ENCODE measurements around the gene KASH5. TPM values are rescaled to one million over a fixed set of nuclear protein-coding genes. Genes with fewer than 3 reads are reported as not detected.

The KASH5 gene
- total and polyA plus RNA-seq, 7 experiments from 2014 or later: 0.27 to 0.97 (median 0.42) TPM; not detected in 4

DNA sequence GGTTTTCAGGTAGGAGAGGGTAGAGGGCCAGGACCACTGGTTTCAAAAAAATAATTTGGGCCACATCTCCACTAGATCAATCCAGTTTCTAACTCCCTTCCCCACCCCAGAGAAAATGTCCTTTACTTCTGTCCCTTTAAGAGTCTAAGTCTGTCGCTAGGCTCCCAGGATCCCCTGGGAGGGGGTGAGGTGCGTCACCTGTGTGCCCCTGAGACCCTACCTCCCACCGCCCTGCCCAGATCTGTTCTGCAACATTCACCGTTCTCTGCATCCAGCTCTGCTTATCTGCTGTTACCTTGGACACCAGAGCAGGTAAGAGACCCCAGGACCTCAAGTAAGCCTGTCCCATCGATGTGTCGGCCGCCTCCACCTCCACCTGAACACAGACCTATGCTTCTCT lies 37.1 kb downstream of the KASH5 start, which contains the start of gene GFY:
GFY (plus strand) TSS at position 211 of the 400 bp plus-strand sequence. CDS start 1,043 bp downstream, outside the sequence.
- intact Hi-C loops (cut with micrococcal nuclease): loop anchor here in 1 of 2 donors (2.0 kb wide), 1 partner anchor 16 kb away; no protein-coding TSS in a partner anchor
- peaks cover 0 to 13% (median 0%) of the 10 kb centered on the region in 5 donors for H3K36me3 Mint-ChIP-seq
- ChIA-PET POLR2A (interaction anchor here (1.0 to 1.4 kb wide), 3 partner anchors 28 to 63 kb away, joined by 3 to 5 read pairs (median 3); partner anchors contain the start of gene ALDH16A1), CTCF (interaction anchor here (0.7 to 1.7 kb wide), 4 partner anchors 14 to 51 kb away, joined by 3 to 5 read pairs (median 4); no protein-coding TSS in a partner anchor)
- DNase-seq: no peak
- H3K27me3 Mint-ChIP-seq: peaks cover 83 to 94% (median 91%) of the 10 kb centered on the region in 5 donors
- Histone ChIP-seq H3K4me1 (ENCODE audit: control insufficient read depth in 2 of 2, insufficient read depth in 2 of 2, low read length in 2 of 2) (peaks cover 34 to 38% of the 10 kb centered on the region in 2 donors), H3K4me3 (ENCODE audit: low read length) (no peak within 1 kb of the TSS), H3K36me3 (ENCODE audit: control insufficient read depth in 2 of 3, insufficient read depth in 3 of 3, low read length in 3 of 3) (no peaks in the 10 kb centered on the region), H3K27me3 (ENCODE audit: control insufficient read depth in 2 of 2, insufficient read depth in 2 of 2, low read length in 2 of 2) (peaks cover 26 to 48% of the 10 kb centered on the region in 2 donors), H3K9me3 (ENCODE audit: control insufficient read depth in 2 of 3, low read length in 3 of 3) (no peaks in the 10 kb centered on the region), H3K27ac (ENCODE audit: low read depth, low read length) (no peak within 1 kb of the TSS)
- H3K27ac Mint-ChIP-seq: peak within 1 kb of the TSS in 1 of 9 donors; percentile 64
- no peak for ATAC-seq
- peaks cover 53 to 76% (median 63%) of the 10 kb centered on the region in 7 donors for H3K4me1 Mint-ChIP-seq
- peak within 1 kb of the TSS in 5 of 10 donors; percentile 54 to 96 (median 79) for H3K4me3 Mint-ChIP-seq
- peaks cover 0 to 7% (median 0%) of the 10 kb centered on the region in 11 donors for H3K9me3 Mint-ChIP-seq

DNA sequence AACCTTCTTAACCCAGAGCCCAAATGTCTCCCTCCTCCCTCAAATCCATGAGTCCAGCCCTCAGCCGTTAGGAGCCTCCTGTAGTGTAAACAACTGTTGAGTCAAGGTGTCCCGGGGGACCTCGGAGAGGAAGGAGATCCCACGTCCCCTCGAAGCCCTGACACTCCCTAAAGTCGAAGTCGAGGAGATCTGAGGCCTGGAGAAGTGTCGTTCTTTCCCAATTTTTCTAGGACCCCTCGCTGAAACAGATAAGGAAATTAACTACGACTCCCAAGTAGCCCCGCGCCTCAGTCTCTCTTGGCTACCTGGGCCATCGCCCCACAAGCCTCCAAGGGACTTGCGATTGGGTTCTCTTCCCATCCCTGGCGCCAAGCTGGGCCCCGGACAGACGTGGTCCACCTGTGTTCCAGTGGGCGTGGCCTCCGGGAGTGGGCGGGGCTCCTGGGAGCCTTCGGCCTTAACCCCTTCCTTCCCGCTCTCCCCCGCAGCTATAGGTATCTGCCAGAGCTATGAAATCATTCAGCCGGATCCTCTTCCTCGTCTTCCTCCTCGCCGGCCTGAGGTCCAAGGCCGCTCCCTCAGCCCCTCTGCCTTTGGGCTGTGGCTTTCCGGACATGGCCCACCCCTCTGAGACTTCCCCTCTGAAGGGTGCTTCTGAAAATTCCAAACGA lies 38.0 kb downstream of the KASH5 start:
- intact Hi-C loops (cut with micrococcal nuclease): loop anchor here in 1 of 2 donors (2.0 kb wide), 1 partner anchor 17 kb away; no protein-coding TSS in a partner anchor
- no peak overlapping the region for H3K27ac ChIP-seq (ENCODE audit: low read depth, low read length)
- ATAC-seq (no peak), DNase-seq (peak in 1 of 9 donors; percentile 46)
- H3K36me3 ChIP-seq (ENCODE audit: control insufficient read depth in 2 of 3, insufficient read depth in 3 of 3, low read length in 3 of 3): no peaks in the 10 kb centered on the region
- CTCF ChIA-PET: no interaction called here
- peaks cover 31 to 38% of the 10 kb centered on the region in 2 donors for H3K4me1 ChIP-seq (ENCODE audit: control insufficient read depth in 2 of 2, insufficient read depth in 2 of 2, low read length in 2 of 2)
- H3K9me3 ChIP-seq (ENCODE audit: control insufficient read depth in 2 of 3, low read length in 3 of 3): no peaks in the 10 kb centered on the region
- peaks cover 53 to 81% (median 64%) of the 10 kb centered on the region in 7 donors for H3K4me1 Mint-ChIP-seq
- peaks cover 0 to 13% (median 0%) of the 10 kb centered on the region in 5 donors for H3K36me3 Mint-ChIP-seq
- H3K27ac Mint-ChIP-seq: peak overlapping the region in 1 of 9 donors; percentile 64
- peaks cover 82 to 94% (median 91%) of the 10 kb centered on the region in 5 donors for H3K27me3 Mint-ChIP-seq
- H3K27me3 ChIP-seq (ENCODE audit: control insufficient read depth in 2 of 2, insufficient read depth in 2 of 2, low read length in 2 of 2): peaks cover 24 to 48% of the 10 kb centered on the region in 2 donors
- POLR2A ChIA-PET: interaction anchor here (1.0 to 1.6 kb wide), 2 partner anchors 8 to 62 kb away, joined by 3 to 4 read pairs; no protein-coding TSS in a partner anchor
- peaks cover 0 to 7% (median 0%) of the 10 kb centered on the region in 11 donors for H3K9me3 Mint-ChIP-seq
- H3K4me3 Mint-ChIP-seq: peak overlapping the region in 3 of 10 donors; percentile 13 to 60 (median 52)
- H3K4me3 ChIP-seq (ENCODE audit: low read length): no peak overlapping the region

DNA sequence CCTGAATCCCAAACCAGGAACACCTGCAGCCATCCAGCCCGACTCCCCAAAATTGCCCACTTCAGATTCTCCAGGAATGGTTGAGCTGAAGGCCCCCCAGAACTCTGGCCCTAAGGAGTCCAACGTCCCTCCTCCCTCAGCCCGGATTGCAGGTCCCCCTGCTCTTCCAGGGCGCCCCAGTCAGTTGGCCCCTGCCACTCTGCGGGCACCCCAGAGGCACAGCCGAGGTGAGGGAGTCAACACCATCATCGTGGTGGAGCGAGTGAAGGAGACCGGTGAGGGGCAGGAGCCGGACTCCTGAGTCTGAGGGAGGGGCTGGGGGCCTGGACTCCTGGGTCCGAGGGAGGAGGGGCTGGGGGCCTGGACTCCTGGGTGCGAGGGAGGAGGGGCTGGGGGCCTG lies 39.3 kb downstream of the KASH5 start:
- peaks cover 15 to 52% of the 10 kb centered on the region in 2 donors for H3K27me3 ChIP-seq (ENCODE audit: control insufficient read depth in 2 of 2, insufficient read depth in 2 of 2, low read length in 2 of 2)
- ChIA-PET POLR2A (interaction anchor here (1.6 kb wide), 1 partner anchor 9 kb away, joined by 4 read pairs; no protein-coding TSS in a partner anchor), CTCF (interaction anchor here (0.5 to 1.0 kb wide), 2 partner anchors 10 to 899 kb away, joined by 3 read pairs; no protein-coding TSS in a partner anchor)
- intact Hi-C loops (cut with micrococcal nuclease): no loop called here
- H3K4me3 ChIP-seq (ENCODE audit: low read length): no peak overlapping the region
- H3K4me1 Mint-ChIP-seq: peaks cover 43 to 74% (median 59%) of the 10 kb centered on the region in 7 donors
- H3K4me1 ChIP-seq (ENCODE audit: control insufficient read depth in 2 of 2, insufficient read depth in 2 of 2, low read length in 2 of 2): peaks cover 25 to 35% of the 10 kb centered on the region in 2 donors
- H3K9me3 Mint-ChIP-seq: peaks cover 0 to 7% (median 0%) of the 10 kb centered on the region in 11 donors
- no peak overlapping the region for H3K27ac ChIP-seq (ENCODE audit: low read depth, low read length)
- H3K36me3 Mint-ChIP-seq: peaks cover 0 to 8% (median 0%) of the 10 kb centered on the region in 5 donors
- no peaks in the 10 kb centered on the region for H3K36me3 ChIP-seq (ENCODE audit: control insufficient read depth in 2 of 3, insufficient read depth in 3 of 3, low read length in 3 of 3)
- no peak for ATAC-seq
- peak overlapping the region in 7 of 10 donors; percentile 0 to 62 (median 50) for H3K4me3 Mint-ChIP-seq
- no peaks in the 10 kb centered on the region for H3K9me3 ChIP-seq (ENCODE audit: control insufficient read depth in 2 of 3, low read length in 3 of 3)
- peaks cover 78 to 90% (median 89%) of the 10 kb centered on the region in 5 donors for H3K27me3 Mint-ChIP-seq
- H3K27ac Mint-ChIP-seq: peak overlapping the region in 1 of 9 donors; percentile 81
- DNase-seq: no peak

DNA sequence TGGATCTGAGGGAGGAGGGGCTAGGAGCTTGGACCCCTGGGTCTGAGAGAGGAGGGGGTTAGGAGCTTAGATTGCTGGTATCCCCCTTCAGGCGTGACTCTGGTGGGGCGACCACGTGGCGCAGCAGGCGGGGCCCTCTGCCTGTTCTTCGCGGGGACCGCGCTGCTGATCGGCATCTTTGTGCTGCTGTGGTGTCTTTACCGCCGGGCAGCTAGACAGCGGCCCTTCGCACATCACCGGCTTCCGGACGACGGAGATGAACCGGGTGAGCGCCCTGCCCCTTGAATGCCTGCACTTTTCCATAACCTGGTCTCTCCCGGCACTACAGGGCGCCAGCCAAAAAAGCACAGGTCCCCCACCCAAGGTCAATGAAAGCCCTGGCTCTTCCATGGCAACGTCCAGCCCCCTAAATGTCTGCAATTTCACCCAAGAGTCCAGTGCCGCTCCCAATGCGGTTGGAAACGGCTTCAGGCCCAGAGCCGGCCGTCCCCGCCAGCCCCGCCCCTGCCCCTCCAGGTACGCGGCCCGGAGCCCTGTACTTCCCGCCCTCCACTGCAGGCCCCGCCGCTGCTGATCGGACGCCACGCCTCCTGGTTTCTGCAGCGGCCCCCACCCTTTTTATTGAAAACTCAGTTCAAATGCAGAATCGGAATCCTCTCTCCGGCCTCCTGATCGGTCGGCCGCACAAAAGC lies 40.0 kb downstream of the KASH5 start:
- peaks cover 79 to 92% (median 87%) of the 10 kb centered on the region in 5 donors for H3K27me3 Mint-ChIP-seq
- H3K4me1 Mint-ChIP-seq: peaks cover 42 to 70% (median 55%) of the 10 kb centered on the region in 7 donors
- Histone ChIP-seq H3K4me1 (ENCODE audit: control insufficient read depth in 2 of 2, insufficient read depth in 2 of 2, low read length in 2 of 2) (peaks cover 20 to 35% of the 10 kb centered on the region in 2 donors), H3K9me3 (ENCODE audit: control insufficient read depth in 2 of 3, low read length in 3 of 3) (no peaks in the 10 kb centered on the region), H3K27ac (ENCODE audit: low read depth, low read length) (no peak overlapping the region), H3K27me3 (ENCODE audit: control insufficient read depth in 2 of 2, insufficient read depth in 2 of 2, low read length in 2 of 2) (peaks cover 13 to 55% of the 10 kb centered on the region in 2 donors), H3K4me3 (ENCODE audit: low read length) (peak overlapping the region; percentile 27), H3K36me3 (ENCODE audit: control insufficient read depth in 2 of 3, insufficient read depth in 3 of 3, low read length in 3 of 3) (no peaks in the 10 kb centered on the region)
- ATAC-seq: no peak
- peaks cover 0 to 6% (median 0%) of the 10 kb centered on the region in 11 donors for H3K9me3 Mint-ChIP-seq
- CTCF ChIA-PET: interaction anchor here (1.0 kb wide), 1 partner anchor 11 kb away, joined by 3 read pairs; no protein-coding TSS in a partner anchor
- POLR2A ChIA-PET: interaction anchor here (1.6 kb wide), 1 partner anchor 10 kb away, joined by 4 read pairs; no protein-coding TSS in a partner anchor
- peak overlapping the region in 9 of 10 donors; percentile 54 to 66 (median 62) for H3K4me3 Mint-ChIP-seq
- DNase-seq: no peak
- intact Hi-C loops (cut with micrococcal nuclease): no loop called here
- peaks cover 0 to 8% (median 0%) of the 10 kb centered on the region in 5 donors for H3K36me3 Mint-ChIP-seq
- H3K27ac Mint-ChIP-seq: peak overlapping the region in 1 of 9 donors; percentile 9

DNA sequence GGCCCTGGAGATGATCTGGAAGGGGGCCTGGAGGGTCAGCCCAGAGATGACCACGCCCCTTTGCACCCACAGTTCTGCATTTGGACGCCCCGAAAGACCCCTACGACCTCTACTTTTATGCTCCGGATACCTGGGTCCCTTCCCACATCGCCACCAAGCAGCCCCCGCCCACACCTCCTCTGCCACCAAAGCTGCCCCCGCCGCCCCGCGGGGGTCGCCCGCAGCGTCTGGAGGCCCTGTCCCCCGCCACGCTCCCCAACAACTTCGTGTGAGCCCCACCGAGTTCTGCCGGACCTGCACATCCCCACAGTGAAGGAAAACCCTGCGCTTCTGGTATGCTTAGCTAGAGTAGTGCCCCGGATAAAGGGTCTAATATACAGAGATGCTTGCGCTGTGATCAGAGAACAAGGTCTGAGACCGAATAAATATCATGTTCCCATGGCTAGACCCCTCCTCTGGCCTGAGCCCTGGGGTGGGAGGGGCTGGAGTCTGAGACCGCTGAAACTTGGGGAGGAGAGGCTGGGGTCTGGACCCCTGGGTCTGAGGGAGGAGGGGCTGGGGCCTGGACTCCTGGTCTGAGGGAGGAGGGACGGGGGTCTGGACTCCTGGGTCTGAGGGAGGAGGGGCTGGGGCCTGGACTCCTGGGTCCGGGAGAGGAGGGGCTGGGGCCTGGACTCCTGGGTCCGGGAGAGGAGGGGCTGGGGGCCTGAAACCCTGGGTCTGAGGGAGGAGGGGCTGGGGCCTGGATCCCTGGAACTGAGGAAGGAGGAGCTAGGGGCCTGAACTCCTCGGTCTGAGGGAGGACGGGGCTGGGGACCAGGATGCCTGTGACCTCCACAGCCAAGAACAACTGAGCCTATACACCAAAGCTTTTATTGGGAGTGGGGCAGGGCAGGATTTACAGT lies 40.8 kb downstream of the KASH5 start:
- ATAC-seq (no peak), DNase-seq (no peak)
- Histone ChIP-seq H3K27ac (ENCODE audit: low read depth, low read length) (no peak overlapping the region), H3K9me3 (ENCODE audit: control insufficient read depth in 2 of 3, low read length in 3 of 3) (no peaks in the 10 kb centered on the region), H3K4me1 (ENCODE audit: control insufficient read depth in 2 of 2, insufficient read depth in 2 of 2, low read length in 2 of 2) (peaks cover 12 to 32% of the 10 kb centered on the region in 2 donors), H3K36me3 (ENCODE audit: control insufficient read depth in 2 of 3, insufficient read depth in 3 of 3, low read length in 3 of 3) (no peaks in the 10 kb centered on the region), H3K4me3 (ENCODE audit: low read length) (peak overlapping the region; percentile 27), H3K27me3 (ENCODE audit: control insufficient read depth in 2 of 2, insufficient read depth in 2 of 2, low read length in 2 of 2) (peaks cover 15 to 57% of the 10 kb centered on the region in 2 donors)
- CTCF ChIA-PET: interaction anchor here (0.8 to 1.6 kb wide), 2 partner anchors 37 to 39 kb away, joined by 4 to 5 read pairs; no protein-coding TSS in a partner anchor
- Mint-ChIP-seq H3K9me3 (peaks cover 0 to 6% (median 0%) of the 10 kb centered on the region in 11 donors), H3K4me3 (peak overlapping the region in 9 of 10 donors; percentile 12 to 72 (median 62)), H3K36me3 (peaks cover 0 to 6% (median 0%) of the 10 kb centered on the region in 5 donors), H3K27me3 (peaks cover 80 to 94% (median 87%) of the 10 kb centered on the region in 5 donors), H3K4me1 (peaks cover 39 to 70% (median 54%) of the 10 kb centered on the region in 7 donors), H3K27ac (no peak overlapping the region)
- POLR2A ChIA-PET: interaction anchor here (0.6 kb wide), 1 partner anchor 69 kb away, joined by 3 read pairs; no protein-coding TSS in a partner anchor
- intact Hi-C loops (cut with micrococcal nuclease): no loop called here
